HuH-7.5 (cell line): ENCODE results near the gene SLX4.
A peak's percentile ranks its signal among the peaks of the same experiment; 100 is the strongest.
"Not testable (repeated sequence)": the region's sequence is repeated elsewhere in the genome, so short reads cannot be mapped to it uniquely, and the experiment has no call there.

Source experiments
- DNase-seq: peaks from one replicate; pipeline ENCODE4 v3.0.0; 2011; ENCODE audit warnings: low spot score

Gene SLX4

DNA sequence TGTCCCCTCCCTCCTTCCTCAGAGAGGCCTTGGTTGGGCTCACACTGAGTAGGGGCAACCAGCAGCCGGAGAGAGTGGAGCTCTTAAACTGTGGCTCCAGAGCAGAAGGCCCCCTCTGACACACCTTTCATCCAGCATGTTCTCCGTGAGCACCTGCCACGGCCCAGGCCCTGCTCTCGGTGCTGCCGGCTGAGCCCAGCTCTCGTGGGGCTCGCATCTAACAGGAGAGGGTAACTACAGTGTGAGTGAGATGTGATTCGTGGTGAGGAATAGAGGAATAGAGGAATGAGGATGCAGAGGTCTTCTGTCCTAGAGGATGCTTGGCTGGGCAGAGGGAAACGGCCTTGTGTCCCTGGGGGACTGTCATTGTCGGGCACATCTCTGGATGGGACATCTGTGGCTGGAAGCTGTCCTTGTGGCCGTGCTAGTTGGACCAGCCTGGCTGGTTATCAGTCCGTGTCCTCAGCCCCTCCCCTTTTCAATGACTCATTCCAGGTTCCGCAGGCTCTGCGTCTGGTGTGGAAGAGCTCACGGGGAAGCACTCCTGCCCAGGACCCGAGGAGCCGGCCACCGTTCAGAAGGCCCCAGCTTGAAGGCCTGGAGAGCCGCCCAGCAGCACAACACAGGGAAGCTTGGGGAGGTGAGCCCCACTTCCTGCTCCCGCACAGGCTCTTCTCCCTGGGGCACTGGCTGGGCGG, 31.1 kb upstream of the SLX4 start:
- peak; percentile 35 for DNase-seq

DNA sequence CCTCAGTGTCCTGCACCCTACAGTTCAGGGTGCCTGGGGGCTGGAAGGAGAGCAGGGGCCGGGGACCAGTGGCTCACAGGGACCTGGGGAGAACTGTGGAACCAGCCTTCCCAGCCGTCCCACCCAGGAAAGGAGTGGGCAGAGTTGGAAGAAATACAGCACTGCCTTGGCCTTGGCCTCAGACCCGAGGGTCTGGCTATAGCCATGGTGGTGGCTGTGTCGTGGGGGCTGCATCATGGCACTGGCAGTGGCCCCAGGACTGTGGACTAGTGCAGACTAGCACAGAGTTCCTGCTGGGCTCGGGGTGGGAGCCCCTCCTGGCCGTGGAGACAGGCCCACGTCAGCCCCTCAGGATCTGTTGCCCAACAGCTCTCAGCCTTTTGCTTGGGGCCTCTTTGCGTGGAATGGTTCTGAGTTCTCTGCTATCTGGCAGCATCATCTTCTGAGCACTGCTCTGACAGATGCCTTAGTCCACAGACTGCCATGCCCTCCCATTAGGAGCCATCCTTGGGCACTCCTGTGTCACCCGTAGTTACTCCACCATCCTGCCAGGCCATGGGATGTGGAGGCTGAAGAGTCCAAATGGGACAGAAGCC, 30.5 kb upstream of the SLX4 start:
- DNase-seq = no peak

DNA sequence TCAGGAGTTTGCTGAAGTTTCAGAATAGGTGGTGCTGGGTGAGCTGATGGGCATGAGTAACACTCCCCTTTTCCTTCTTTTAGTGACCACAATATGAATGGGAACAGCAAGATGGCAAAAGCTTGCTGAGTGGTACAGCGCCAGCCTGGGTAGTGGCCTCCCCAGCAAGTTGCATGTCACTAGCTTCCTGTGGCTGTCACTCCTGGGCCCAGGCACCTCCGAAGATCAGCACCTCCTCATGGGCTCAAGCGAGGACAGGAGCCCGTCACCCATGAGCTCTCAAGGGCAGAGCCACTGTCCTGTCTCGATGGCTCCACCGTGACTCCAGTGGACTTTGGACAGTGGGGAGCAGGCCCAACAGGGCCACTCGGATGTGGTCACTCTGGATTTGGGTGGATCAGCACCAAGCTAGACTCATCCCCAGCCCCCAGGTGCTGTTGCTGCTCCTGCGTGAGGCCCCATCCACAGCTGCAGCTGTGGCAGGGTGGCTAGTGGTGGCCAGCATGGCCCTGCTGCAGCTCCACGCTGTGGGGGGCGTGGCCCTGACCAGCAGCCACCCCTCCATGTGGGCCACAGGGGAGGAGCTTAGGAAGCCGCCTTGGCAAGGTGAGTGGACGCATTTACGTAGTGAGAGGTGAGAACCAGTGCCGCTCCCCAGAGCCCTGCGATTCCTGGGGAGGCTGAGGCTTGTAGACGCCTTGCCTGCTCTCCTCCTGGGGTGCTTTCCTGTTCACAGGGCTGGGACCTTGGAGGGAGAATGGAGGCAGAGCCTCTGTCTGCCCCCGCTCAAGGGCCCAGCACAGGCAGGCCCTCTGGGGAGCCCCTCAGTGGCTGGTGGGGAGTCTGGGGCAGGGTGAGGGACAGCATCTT, 29.5 kb upstream of the SLX4 start:
- no peak for DNase-seq

DNA sequence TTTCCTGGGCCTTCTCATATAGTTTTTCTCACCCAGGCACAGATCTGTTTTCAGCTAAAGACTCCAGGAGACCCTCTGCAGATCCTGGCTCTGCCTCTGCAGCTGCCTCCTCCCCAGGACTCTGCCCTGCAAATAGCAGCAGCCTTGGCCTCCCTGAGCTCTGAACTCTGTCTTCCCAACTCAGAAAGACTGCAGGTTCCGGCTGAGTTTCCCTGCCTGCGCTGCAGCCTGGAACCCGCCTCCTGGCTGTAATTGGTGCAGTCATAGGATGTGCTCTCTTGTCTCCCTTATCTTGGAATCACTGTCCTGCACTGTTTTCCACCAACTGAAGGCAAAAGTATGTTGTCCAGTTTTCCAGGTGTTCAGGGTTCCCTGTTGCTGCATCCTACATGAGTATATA, 28.8 kb upstream of the SLX4 start:
- DNase-seq = no peak

DNA sequence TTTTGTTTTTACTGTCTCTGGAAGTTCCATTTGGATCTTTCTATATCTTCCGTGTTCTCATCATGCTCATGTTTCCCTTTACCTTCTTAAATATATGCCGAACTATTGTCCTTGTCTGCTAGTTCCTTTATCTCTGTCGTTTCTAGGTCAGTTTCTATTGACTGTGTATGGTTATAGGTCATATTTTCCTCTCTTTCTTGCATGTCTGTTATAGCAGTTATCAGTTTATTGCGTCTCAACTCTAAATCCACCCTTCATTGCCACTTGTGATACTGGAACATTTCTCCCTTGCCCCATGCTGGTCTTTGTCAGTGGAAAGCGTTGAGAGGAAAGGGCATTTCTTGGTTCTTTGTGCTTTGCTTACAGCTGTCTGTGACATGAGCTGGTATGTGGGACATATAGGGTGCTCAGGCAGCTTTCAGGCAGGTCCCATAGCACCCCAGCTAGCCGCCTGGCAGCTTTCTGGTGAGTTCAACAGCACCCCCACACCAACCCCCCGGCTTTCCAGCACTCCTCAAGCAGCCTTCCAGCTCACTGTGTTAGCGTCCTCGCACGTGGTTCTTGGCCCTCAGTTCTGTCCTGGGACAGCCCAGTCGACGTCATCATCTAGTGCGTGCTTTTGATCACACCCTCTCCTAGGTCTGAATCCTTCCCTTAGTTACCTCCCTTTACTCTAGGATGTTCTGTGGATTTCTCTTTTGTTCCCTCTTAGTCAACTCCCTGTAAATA, 27.7 kb upstream of the SLX4 start:
- DNase-seq = no peak

DNA sequence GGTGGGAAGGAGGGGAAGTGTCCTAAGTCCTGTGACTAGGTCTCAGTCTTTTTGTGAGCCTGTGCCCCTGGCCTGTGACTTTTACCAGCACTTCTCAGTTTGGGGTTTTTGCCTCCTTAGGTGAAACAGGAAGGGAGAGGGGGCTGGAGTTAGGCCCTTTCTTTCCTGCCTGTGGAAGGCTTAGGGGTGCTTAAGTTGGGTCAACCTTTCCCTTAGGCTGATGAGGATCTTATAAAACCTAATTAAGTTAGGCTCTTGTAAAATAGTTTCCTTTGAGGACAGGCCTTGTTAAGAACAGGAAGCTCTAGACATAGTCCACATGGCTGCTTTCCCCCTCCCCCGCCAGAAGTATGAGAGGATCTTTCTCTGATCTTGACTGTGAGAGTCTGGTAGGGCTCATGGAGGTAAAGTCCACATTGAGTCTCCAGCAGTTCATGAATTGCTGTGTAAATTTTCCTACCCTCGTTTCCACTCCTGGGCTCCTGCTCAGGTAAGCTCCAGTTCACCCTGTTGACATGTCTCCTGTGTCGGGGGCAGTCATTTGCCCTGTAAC, 26.0 kb upstream of the SLX4 start:
- DNase-seq = no peak

DNA sequence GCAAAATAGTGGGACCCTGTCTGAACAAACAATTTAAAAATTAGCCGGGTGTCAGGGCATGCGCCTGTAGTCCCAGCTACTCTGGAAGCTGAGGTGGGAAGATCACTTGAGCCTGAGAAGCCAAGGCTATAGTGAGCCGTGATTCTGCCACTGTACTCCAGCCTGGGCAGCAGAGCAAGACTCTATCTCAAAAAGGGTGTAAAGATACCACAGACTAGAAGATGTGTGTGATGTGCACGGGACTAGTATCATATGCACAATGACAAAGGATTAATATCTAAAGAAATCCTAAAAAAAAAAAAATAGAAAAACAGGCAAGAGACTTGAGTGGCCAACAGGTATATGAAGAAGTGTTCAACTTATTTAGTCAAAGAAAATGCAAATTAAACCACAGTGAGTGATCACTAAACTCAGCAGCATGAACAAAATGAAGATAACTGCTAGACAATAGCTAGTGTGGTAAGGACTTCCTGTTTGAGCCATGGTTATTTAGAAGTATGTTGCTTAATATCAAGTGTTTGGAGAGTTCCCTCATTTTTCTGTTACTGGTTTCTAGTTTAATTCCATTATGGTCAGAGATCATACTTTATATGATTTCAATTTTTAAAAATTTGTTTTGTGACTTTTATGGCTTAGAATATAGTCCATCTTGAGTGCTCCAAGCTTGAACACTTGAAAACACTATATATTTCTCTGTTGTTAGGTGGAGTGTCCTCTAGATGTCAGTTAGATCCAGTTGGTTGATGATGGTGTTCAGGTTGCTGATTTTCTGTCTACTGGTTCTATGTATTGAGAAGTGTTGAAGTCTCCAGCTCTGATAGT, 14.7 kb upstream of the SLX4 start:
- DNase-seq = no peak

DNA sequence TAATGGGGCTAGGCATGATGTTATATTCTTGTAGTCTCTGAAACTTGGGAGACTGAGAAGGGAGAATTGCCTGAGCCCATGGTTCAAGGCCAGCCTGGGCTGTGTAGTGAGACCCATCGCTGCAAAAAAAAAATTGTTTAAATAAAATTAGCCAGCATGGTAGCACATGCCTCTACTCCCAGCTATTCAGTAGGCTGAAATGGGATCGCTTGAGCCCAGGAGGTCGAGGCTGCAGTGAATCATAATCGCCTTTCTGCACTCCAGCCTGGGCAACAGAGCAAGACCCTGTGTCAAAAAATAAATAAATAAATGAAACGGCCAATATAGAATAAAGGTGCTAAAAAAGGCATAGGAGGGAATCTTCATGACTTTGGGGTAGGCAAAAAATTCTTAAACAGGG, 13.9 kb upstream of the SLX4 start:
- DNase-seq = no peak

DNA sequence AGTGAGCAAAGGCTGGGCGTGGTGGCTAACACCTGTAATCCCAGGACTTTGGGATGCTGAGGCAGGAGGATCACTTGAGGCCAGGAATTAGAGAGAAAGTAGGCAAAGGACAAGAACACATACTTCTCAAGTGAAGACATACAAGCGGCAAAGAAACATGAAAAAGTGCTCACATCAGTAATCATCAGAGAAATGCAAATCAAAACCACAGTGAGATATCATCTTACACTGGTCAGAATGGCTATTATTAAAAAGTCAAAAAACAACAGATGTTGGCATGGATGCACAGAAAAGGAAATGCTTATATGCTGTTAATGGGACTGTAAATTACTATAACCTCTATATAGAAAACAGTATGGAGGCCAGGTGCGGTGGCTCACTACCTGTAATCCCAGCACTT, 12.2 kb upstream of the SLX4 start:
- DNase-seq = no peak

DNA sequence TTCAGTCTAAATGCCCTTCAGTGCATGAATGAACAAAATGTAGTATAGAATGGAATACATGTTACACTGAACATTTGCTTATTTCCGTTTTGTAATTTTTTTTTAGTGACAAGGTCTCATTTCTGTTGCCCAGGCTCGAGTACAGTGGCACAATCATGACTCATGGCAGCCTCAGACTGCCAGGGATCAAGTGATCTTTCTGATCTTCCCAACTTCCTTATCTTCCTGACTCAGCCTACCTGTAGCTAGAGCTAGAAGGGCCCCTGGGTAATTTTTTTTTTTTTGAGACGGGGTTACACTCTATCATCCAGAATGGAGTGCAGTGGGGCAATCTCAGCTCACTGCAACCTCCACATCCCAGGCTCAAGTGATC, 7.3 kb upstream of the SLX4 start:
- no peak for DNase-seq

DNA sequence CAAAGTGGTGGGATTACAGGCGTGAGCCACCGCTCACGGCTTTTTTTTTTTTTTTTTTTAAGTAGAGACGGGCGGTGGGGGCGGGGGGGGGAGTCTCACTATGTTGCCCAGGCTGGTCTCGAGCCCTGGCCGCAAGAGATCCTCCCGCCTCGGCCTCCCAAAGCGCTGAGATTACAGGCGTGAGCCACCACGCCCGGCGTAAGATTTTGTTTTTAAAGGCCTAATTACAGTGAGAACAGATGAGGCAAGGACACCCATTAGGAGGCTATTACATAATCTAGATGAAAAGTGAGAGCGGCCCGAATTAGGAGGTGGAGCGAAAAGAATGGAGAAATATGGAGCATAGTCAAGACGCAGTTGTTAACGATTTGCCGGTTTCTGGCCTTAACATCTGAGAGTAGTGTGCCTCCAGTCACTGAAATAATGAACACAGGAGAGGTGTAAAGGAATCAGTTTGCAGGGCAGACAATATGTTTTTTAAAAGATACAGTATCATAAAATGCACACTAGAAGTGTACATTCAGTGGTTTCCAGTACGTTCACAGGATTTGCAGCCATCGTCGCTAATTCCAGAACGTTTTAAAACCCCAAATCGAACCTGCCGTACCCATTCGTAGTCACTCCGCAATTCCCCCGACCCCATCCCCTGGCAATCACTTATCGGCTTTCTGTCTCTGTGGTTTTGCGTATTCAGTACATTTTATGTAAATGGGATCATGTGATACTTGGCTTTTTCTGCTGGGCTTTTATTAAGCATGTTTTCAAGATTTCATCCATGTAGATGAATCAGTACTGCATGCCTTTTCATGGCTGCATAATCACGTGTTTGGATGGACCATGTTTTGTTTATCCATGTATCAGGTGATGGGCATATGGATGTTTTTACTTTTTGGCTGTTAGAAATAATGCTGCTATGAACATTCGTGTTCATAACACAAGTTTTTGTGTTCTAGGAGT, 1.4 kb upstream of the SLX4 start:
- no peak for DNase-seq

DNA sequence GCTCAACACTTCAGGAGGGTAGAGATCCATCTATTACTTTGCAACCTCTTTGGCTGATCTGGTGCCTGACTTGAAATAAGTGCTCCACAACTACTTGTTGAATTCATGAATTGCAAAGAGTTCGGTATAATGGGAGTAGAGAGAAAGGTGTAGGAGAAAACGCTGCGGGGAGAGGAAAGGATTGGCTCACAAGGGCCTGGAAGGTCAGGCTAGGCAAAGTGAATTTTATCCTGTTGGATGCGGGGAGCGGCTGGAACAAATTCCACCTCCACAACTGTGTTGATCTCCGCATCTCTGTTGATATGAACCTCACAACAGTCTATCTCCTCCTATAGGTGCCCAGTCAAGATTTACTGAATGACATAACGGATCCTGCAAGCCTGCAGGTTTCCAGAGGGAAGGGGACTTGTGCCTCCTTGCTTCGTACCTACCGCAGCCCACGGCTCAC, 684 bp downstream of the SLX4 start:
- DNase-seq = peak; percentile 47

DNA sequence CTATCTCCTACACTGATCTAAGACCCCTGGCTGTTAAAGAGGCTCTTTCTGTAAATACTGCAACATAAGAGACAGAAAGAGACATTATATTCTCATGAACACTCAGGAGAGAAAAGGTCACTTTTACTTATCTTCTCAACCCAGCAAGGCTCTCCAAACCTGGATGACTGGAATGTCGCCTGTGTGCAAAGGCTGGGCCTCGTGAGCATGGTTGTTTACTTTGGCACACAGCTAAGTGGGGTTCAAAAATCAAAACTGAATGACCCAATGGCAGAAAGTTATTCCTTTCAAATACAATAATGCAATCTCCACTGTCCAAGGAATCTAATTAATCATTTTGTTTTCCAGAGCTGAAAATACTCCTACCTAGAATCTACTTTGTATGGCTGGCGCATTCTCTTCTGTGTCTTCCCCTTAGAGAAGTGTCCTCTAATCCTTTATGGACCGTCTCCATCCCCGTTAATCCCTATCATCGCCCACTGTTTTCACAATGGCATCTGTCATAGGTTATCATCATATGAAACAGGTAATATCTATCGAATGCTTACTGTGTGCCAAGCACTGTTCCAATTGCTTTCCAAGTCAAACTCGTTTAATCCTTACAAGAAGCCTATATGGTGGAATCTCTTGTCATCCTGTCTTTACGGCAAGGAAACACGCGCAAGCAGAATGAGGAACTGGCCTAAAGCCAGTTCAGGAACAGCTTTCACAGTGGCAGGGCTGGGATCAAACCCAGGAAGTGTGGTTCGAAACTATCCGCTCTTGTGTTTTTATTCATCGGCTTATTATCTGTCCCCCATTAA, 1.3 kb downstream of the SLX4 start:
- no peak for DNase-seq

DNA sequence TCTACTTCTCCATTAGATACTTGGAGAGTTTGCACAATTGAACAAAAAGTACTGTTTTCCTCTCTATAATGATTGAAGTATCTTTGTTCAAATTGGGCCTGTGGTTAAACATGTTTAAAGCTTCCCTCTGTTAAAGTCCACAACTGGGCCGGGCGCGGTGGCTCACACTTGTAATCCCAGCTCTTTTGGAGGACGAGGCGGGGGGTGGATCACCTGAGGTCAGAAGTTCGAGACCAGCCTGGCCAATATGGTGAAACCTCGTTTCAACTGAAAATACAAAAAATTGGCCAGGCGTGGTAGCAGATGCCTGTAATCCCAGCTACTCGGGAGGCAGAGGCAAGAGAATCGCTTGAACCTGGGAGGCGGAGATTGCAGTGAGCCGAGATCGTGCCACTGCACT, 2.4 kb downstream of the SLX4 start:
- not testable (repeated sequence) for DNase-seq

DNA sequence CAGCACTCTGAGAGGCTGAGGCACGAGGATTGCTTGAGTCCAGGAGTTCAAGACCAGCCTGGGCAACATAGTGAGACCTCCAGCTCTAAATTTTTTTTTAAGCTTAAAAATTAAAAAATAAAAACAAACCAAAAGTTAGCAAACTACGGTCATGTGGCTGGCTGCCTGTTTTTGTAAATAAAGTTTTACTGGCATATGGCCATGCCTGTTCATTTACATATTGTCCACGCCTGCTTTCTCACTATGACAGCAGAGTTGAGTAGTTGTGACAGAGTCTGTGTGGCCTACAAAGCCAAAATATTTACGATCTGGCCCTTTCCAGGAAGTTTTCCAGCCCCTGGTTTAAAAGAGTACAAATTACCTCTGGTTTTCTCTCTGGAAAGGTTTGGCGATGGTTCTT, 3.3 kb downstream of the SLX4 start:
- DNase-seq = no peak

DNA sequence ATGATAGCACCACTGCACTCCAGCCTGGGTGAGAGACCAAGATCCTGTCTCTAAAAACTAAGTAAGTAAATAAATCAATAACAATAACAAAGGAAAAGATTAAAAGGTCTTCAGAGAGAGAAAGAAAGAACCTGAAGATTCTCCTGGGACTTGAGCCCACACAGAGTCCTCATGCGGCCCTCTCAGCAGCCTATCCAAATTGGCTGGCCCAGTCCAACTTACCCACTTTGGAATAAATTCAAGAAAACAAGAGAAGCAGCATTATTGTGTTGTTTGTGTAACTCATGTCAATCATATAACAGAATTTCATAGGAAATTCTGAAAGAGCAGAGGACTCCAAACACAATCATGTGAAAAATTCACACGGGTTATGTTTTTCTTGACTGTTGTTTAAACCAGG, 3.8 kb downstream of the SLX4 start:
- no peak for DNase-seq

DNA sequence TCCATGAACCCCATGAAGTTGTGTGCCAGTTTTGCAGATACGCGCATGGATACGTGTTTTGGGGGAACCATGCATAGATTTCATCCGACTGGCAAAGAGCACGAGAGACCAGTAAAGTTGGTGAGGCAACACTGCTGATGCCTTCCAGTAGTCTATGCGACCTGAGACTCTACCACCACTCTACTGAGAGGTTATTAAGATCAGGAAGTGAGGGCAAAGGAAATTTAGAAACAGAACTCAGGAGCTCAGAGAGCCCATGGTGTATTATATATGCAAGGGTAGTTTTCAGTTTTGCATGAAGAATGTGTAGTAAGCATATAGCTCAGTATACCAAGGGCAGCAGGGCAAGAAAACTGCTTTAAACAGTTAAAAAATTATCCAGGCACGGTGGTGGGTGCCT, 4.2 kb downstream of the SLX4 start:
- DNase-seq = no peak

DNA sequence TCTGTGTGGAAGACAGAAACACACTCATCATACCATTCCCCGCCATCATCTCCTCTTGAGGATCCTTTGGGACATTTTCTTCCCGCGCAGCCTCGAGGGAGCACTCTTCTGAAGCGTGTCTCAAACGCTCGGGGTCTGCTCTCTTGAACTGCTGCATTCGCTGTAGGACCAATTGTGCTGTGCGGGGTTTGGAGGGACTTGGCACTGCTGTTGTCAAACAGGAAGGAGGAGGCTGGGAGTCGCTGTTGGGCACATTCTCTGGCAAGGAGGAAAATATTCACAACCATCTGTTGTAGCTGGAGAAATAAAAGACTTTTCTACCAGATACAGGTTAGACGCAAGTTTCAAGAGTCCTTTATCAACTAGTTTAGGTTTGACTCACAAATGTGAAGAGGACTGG, 5.0 kb downstream of the SLX4 start:
- DNase-seq = no peak

DNA sequence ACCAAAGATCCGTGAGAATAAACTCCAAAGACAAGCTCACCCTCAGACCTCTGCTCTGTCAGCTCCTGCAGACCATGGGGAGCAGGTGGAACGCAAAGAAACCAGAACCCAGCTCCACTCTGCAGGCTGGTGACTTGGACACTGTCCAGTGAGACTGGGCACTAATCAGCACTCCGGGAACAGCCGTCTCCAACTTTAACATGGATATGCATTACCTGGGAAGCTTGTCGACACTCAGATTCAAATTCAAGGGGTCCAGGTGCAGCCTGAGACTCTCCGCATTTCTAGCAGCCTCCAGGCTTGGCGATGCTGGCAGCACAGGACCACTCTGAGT, 9.1 kb downstream of the SLX4 start:
- no peak for DNase-seq
